ENCODE data around the gene PRR14L. TPM values are rescaled to one million over a fixed set of nuclear protein-coding genes. Genes with fewer than 3 reads are reported as not detected.

The PRR14L gene
- total and polyA plus RNA-seq, 2 of the 13 experiments (the other 11 are each of a cell fraction or from before 2014, with no cell fraction given): 6.6 to 16.5 TPM

GRCh38 chr22:31661851-31662667, 87.9 kb downstream of the PRR14L start, which contains the start of gene PISD (continued):
- TF ChIP-seq LCORL (IDR thresholded peaks at IDR 0.05) (no peak), LCORL (CRISPR knock-in tag; IDR thresholded peaks at IDR 0.05) (peak; percentile 78), AFF4 (CRISPR knock-in tag; IDR thresholded peaks at IDR 0.05) (no peak), ZFP82 (CRISPR knock-in tag; IDR thresholded peaks at IDR 0.05; ENCODE audit: borderline replicate concordance) (no peak), USF2 (IDR thresholded peaks at IDR 0.05; ENCODE audit: low read depth, low read length) (no peak), USF2 (CRISPR knock-in tag; IDR thresholded peaks at IDR 0.05; ENCODE audit: borderline replicate concordance) (no peak), FOSL2 (CRISPR knock-in tag; IDR thresholded peaks at IDR 0.05) (0 out of 2 replicates have a peak, but pooled peaks have one; percentile 54), ZBTB7B (CRISPR knock-in tag; IDR thresholded peaks at IDR 0.05) (no peak), ZNF18 (CRISPR knock-in tag; IDR thresholded peaks at IDR 0.05; ENCODE audit: insufficient replicate concordance) (peak; percentile 35), GTF3A (CRISPR knock-in tag; conservative IDR thresholded peaks at IDR 0.05) (0 out of 2 replicates have a peak, but pooled peaks have one; percentile 43), ZFYVE20 (CRISPR knock-in tag; IDR thresholded peaks at IDR 0.05; ENCODE audit: borderline replicate concordance, low read depth) (no peak), SOX5 (CRISPR knock-in tag; IDR thresholded peaks at IDR 0.05; ENCODE audit: borderline replicate concordance) (peak; percentile 59; the same call in 1 of the 2 replicates), DMTF1 (CRISPR knock-in tag; IDR thresholded peaks at IDR 0.05) (no peak), ZBTB34 (CRISPR knock-in tag; IDR thresholded peaks at IDR 0.05) (no peak), ZSCAN30 (CRISPR knock-in tag; IDR thresholded peaks at IDR 0.05) (no peak), ZNF225 (CRISPR knock-in tag; IDR thresholded peaks at IDR 0.05) (no peak), SP1 (IDR thresholded peaks at IDR 0.05) (peak; percentile 79), SP1 (CRISPR knock-in tag; IDR thresholded peaks at IDR 0.05) (peak; percentile 100)

Data from HepG2 (cell line).